ENCODE data around the gene MRPL1.
"Not testable (repeated sequence)": the region's sequence is repeated elsewhere in the genome, so short reads cannot be mapped to it uniquely, and the experiment has no call there.

The MRPL1 gene

GRCh38 chr4:77852892-77853495 lies 9.6 kb upstream of the MRPL1 start:
- peak; percentile 87 for DNase-seq

- peak; percentile 78 for DNase-seq
These were observed 8.1 kb upstream of the MRPL1 start for GRCh38 chr4:77854431-77855111.

DNA sequence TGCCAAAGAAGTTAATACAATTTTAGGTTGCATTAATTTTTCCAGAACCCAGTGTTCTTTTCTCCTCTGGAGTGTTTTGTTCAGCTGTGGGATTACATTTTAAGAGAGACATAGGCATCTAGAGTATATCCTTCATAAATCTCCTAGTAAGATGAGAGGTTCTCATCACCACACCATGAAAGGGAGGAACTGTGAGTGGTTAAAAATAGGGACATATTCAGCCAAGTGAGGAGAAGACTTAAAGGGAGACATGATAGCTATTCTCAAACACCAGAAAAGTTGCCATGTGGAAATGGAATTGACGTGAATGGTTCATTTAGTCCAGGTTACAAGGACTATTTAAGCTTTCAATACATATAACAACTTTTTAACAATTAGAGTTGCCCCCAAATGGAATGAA lies 6.5 kb upstream of the MRPL1 start:
- DNase-seq = no peak

GRCh38 chr4:77859256-77859655 lies 3.4 kb upstream of the MRPL1 start:
- no peak for DNase-seq

GRCh38 chr4:77861495-77861894 lies 1.1 kb upstream of the MRPL1 start:
- DNase-seq = no peak

GRCh38 chr4:77863341-77863740 lies 711 bp downstream of the MRPL1 start:
- not testable (repeated sequence) for DNase-seq

- no peak for DNase-seq
These were observed 2.6 kb downstream of the MRPL1 start for GRCh38 chr4:77865259-77865658.

- no peak for DNase-seq
These were observed 10.3 kb downstream of the MRPL1 start for GRCh38 chr4:77872723-77873445.

DNA sequence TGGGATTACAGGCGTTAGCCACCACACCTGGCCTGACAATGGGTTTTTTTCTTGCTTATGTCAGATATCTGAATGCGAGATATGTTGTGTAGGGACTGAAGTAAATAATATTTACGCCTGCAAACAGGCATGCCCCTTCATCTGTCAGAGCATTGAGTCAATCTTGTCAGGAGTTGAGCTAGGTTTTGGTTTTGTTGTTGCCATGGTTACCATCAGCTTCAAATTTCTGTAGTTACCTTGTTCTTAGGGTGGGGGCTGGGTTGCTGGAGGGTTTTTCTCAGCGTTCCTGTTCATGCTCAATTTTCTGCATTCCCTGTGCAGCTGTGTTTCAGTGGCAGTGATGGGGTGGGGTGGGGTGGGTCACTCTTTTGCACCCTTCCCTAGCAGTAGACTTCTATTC lies 14.5 kb downstream of the MRPL1 start:
- no peak for DNase-seq

DNA sequence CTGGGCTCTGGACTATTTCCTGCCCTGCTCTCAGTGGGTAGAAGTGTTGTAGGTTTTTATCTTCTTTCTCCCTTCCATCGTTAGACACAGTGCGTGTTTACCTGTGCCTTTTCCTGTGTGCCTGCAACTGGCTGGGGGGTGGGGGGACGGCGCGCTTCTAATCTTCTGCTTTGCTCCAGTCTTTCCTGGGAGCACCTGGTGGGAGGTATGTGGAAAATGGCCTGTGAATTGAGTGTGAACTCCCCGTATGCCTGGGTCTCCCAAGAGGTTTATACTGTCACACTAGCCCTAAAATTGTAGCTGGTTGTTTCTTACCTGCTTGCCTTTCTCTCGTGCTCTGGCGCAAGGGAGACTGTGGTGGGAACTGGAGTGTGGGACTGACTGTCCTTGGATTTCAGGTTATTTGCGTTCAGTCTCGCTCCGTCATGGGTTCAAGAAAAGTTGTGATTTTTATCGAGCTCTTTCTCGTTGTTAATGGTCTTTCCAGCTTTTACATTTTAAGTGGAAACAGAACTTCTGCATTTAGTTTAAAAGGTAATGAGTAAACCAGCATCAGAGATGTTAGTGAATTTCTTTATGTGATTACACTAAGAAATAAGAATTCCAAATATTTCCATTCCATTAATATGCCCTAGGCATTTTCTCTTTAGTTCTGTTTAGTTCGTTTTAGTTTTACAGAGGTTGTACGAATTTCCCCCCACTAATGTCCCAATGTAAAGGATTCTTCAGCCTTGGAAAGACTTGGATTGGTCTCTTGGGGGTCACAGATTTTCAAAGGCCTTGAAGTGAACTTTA lies 15.3 kb downstream of the MRPL1 start:
- DNase-seq = no peak

- no peak for DNase-seq
These were observed 18.2 kb downstream of the MRPL1 start for GRCh38 chr4:77880784-77881183.

DNA sequence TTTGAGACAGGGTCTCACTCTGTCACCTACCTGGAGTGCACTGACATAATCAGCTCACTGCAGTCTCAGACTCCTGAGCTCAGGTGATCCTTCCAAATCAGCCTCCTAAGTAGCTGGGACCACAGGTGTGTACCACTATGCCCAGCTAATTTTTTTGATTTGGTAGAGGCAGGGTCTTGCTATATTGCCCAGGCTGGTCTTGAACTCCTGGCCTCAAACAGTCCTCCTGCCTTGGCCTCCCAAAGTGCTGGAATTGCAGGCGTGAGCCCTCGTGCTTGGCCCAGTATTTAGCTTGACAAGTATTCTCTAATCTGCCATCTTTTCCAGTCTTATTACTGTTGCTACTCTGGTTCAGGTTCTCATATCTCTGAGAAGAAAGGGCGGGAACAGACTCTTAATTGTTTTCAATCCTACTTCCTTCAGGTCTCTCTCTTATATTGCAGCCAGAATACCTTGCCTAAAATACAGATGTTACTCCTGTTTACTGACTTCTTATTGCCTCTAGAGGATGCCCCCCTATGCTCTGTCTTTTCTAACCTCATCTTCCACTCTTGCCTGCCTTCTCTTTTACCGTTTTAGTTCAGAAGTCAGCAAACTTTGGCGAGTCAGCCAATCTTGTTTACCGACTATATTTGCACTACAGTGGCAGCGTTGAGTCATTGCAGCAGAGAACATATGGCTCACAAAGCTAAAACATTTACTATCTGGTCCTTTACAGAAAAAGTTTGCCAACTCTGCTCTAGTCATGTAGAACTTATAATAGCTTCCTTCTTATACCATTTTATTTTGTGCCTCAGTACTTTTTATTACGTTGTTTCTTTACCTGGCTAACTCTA lies 19.0 kb downstream of the MRPL1 start:
- no peak for DNase-seq

DNA sequence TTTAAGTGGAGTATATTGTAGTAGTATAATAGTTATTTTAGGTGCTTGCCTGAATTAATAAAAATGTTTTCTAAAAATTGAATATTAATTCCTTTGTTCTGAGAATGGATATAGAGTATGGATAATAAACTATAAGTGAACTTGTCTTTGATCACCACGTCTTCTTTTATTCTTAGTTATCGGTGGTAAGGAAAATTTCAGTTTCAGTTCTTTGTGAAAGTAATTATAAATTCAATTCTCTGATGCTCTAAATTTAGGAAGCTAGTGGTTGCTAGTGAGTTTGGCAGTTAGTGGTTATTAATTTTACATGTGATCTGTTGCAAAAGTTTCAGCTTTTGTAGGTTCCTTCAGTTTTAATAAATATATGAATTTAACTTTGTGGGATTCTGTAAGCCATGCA lies 30.8 kb downstream of the MRPL1 start:
- no peak for DNase-seq

- no peak for DNase-seq
These were observed 37.0 kb downstream of the MRPL1 start for GRCh38 chr4:77899607-77900006.

- no peak for DNase-seq
These were observed 40.6 kb downstream of the MRPL1 start for GRCh38 chr4:77903186-77903585.

DNA sequence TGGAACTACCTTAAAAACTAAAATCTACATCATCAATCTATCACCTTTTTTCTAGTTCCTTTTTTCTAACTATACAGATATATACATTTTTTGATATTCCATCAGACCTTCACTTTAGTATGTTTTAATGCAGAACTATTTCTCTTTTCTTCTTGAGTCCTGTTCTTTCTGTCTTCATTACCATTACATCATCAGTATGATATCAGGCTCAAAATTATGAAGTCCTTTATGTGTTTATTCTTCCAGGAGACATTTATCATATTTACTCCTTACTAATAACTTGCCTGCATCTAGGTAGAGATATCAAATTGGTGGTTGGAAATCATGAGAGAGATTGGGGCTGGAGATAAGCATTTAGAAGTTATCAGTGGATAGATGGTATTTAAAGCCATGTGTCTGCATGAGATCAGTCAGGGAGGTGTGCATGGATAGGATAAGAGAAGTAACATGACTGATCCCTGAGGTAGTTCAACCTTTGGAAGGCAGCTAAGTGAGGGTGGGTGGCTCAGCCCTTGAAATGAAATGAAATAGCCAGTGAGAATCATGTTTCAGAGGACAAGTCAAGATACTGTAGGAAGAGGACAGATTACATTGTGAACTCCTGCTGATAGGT lies 43.1 kb downstream of the MRPL1 start:
- DNase-seq = no peak

GRCh38 chr4:77910676-77911075 lies 48.0 kb downstream of the MRPL1 start:
- no peak for DNase-seq

DNA sequence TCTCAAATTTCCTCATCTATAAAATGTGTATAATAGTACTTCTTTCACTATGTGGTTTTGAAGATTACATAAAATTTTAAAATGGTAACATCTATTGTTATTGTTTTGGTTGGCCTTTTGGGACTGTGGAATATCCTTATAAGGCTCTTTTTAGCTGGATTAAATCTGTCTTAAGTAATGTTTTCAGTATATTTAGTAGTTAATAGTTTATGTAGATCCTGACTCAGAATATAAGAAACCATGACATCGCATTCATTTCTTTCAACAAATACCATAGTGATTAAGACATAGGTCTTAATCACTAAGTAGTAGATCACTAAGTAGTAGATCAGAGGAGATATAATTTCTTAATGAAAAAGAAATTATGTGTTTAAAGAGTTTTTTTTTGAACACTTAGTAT lies 48.5 kb downstream of the MRPL1 start:
- DNase-seq = no peak

- no peak for DNase-seq
These were observed 49.3 kb downstream of the MRPL1 start for GRCh38 chr4:77911842-77912450.

DNA sequence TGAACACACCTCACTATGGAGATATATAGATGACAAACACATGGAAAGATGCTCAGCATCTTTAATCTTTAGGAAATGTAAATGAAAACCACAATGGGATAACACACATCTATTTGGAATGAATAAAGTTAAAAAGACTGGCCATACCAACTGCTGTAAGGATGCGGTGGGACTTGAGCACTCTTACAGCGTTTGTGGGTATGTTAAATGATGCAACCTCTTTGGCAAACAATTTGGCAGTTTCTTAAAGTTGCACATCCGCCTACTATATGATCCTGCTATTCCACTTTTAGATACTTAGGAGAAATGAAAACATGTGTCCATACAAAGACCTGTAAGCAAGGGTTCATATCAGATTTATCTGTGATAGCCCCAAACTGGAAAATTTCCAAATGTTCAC lies 50.7 kb downstream of the MRPL1 start:
- DNase-seq = no peak

GRCh38 chr4:77917075-77917474 lies 54.4 kb downstream of the MRPL1 start:
- no peak for DNase-seq

GRCh38 chr4:77917601-77918000 lies 55.0 kb downstream of the MRPL1 start:
- DNase-seq = no peak

Measured in CD4-positive, alpha-beta T cell treated with Interleukin-21 for 1 hour (primary cell).